H9 (cell line): ENCODE measurements around the gene PRDM1. TPM values are rescaled to one million over a fixed set of nuclear protein-coding genes. Genes with fewer than 3 reads are reported as not detected.

ENCODE experiments used
- DNase-seq: peaks from one replicate; pipeline ENCODE4 v3.0.0-alpha.2; 2017
- H2AFZ ChIP-seq: one replicate; pipeline ENCODE4 v1.6.1; 2013; ENCODE audit warnings: mild to moderate bottlenecking, low read length, control low read depth, moderate library complexity
- H2AK5ac ChIP-seq: 2 replicates; pipeline ENCODE4 v1.6.1; 2013; ENCODE audit warnings: low read length, control low read depth, mixed read lengths; ENCODE audit not compliant: insufficient read length
- H2BK120ac ChIP-seq: one replicate; pipeline ENCODE4 v1.6.1; 2013; ENCODE audit warnings: low read depth, mild to moderate bottlenecking, low read length, control low read depth, inconsistent platforms; ENCODE audit not compliant: poor library complexity, severe bottlenecking
- H2BK12ac ChIP-seq: 2 replicates; pipeline ENCODE4 v1.6.1; 2013; ENCODE audit warnings: low read length, control low read depth, mixed read lengths, low read depth; ENCODE audit not compliant: insufficient read length
- H2BK15ac ChIP-seq: 2 replicates; pipeline ENCODE4 v1.6.1; 2013; ENCODE audit warnings: low read depth, low read length, control low read depth
- H2BK20ac ChIP-seq: one replicate; pipeline ENCODE4 v1.6.1; 2013; ENCODE audit warnings: low read depth, mild to moderate bottlenecking, low read length, control low read depth, inconsistent platforms; ENCODE audit not compliant: poor library complexity, severe bottlenecking
- H2BK5ac ChIP-seq: 2 replicates; pipeline ENCODE4 v1.6.1; 2013; ENCODE audit warnings: low read length, control low read depth, mixed read lengths; ENCODE audit not compliant: insufficient read length
- H3K14ac ChIP-seq: 2 replicates; pipeline ENCODE4 v1.6.1; 2013; ENCODE audit warnings: low read length, control low read depth; ENCODE audit not compliant: insufficient read depth
- H3K18ac ChIP-seq: 2 replicates; pipeline ENCODE4 v1.6.1; 2013; ENCODE audit warnings: low read depth, mild to moderate bottlenecking, mixed read lengths, low read length, control low read depth; ENCODE audit not compliant: insufficient read length
- H3K23ac ChIP-seq: 2 replicates; pipeline ENCODE4 v1.6.1; 2013; ENCODE audit warnings: low read length, control low read depth, mixed read lengths, low read depth; ENCODE audit not compliant: insufficient read length
- H3K23me2 ChIP-seq: 2 replicates; pipeline ENCODE4 v1.6.1; 2013; ENCODE audit warnings: low read depth, mild to moderate bottlenecking, mixed read lengths, low read length, control low read depth; ENCODE audit not compliant: insufficient read length, poor library complexity, severe bottlenecking
- H3K27ac ChIP-seq: 2 replicates; pipeline ENCODE4 v1.5.1; 2013; ENCODE audit warnings: low read length, control low read depth, mixed read lengths, low read depth; ENCODE audit not compliant: insufficient read length
- H3K27me3 ChIP-seq: 2 replicates; pipeline ENCODE4 v1.6.1; 2013; ENCODE audit warnings: low read length, control low read depth, inconsistent platforms; ENCODE audit not compliant: insufficient read depth
- H3K4ac ChIP-seq: 2 replicates; pipeline ENCODE4 v1.6.1; 2013; ENCODE audit warnings: low read depth, mild to moderate bottlenecking, control low read depth, inconsistent platforms, low read length, moderate library complexity
- H3K4me1 ChIP-seq: 2 replicates; pipeline ENCODE4 v1.6.1; 2013; ENCODE audit warnings: low read length, control low read depth, inconsistent platforms; ENCODE audit not compliant: insufficient read depth
- H3K4me2 ChIP-seq: 2 replicates; pipeline ENCODE4 v1.6.1; 2013; ENCODE audit warnings: low read length, control low read depth, mixed read lengths; ENCODE audit not compliant: insufficient read length, insufficient read depth
- H3K56ac ChIP-seq: 2 replicates; pipeline ENCODE4 v1.6.1; 2013; ENCODE audit warnings: low read depth, mild to moderate bottlenecking, mixed read lengths, low read length, control low read depth; ENCODE audit not compliant: insufficient read length
- H3K79me1 ChIP-seq: 2 replicates; pipeline ENCODE4 v1.6.1; 2013; ENCODE audit warnings: low read depth, mild to moderate bottlenecking, moderate library complexity, low read length, control low read depth, inconsistent platforms; ENCODE audit not compliant: insufficient read depth, poor library complexity, severe bottlenecking
- H3K79me2 ChIP-seq: 2 replicates; pipeline ENCODE4 v1.6.1; 2013; ENCODE audit warnings: low read length, control low read depth, inconsistent platforms; ENCODE audit not compliant: insufficient read depth
- H3K9ac ChIP-seq: 2 replicates; pipeline ENCODE4 v1.6.1; 2013; ENCODE audit warnings: low read length, control low read depth, mixed read lengths; ENCODE audit not compliant: insufficient read length; ENCODE audit errors: extremely low read depth
- H3K9me3 ChIP-seq: one replicate; pipeline ENCODE4 v1.6.1; 2013; ENCODE audit warnings: low read depth, low read length, inconsistent platforms; ENCODE audit not compliant: control insufficient read depth
- H3T11ph ChIP-seq: one replicate; pipeline ENCODE4 v1.6.1; 2013; ENCODE audit warnings: mild to moderate bottlenecking, low read length, control low read depth, inconsistent platforms
- H4K20me1 ChIP-seq: one replicate; pipeline ENCODE4 v1.6.1; 2013; ENCODE audit not compliant: control insufficient read depth, insufficient read length, insufficient read depth
- H4K5ac ChIP-seq: 2 replicates; pipeline ENCODE4 v1.6.1; 2013; ENCODE audit warnings: low read depth, mild to moderate bottlenecking, mixed read lengths, low read length, control low read depth; ENCODE audit not compliant: insufficient read length
- H4K8ac ChIP-seq: replicated peaks from 2 replicates; pipeline ENCODE4 v1.6.1; 2013; ENCODE audit warnings: low read length, control low read depth, mixed read lengths, low read depth; ENCODE audit not compliant: insufficient read length
- H4K91ac ChIP-seq: 2 replicates; pipeline ENCODE4 v1.6.1; 2013; ENCODE audit warnings: low read depth, mild to moderate bottlenecking, moderate library complexity, mixed read lengths, low read length, control low read depth; ENCODE audit not compliant: insufficient read length
- H3K27ac Mint-ChIP-seq, 3 experiments: 2 replicates in 2 of 3; 3 replicates in 1 of 3; pipeline ENCODE4 v1.8.0; 2020 to 2021; ENCODE audit warnings: mixed read lengths in 3 of 3, mild to moderate bottlenecking in 1 of 3, moderate library complexity in 1 of 3
- H3K27me3 Mint-ChIP-seq: 2 replicates; pipeline ENCODE4 v1.8.0; 2021; ENCODE audit warnings: low read depth, mild to moderate bottlenecking, moderate library complexity, mixed read lengths
- H3K36me3 Mint-ChIP-seq, 3 experiments: 2 replicates in 2 of 3; 3 replicates in 1 of 3; pipeline ENCODE4 v1.8.0; 2020 to 2021; ENCODE audit warnings: low read depth in 3 of 3, mixed read lengths in 3 of 3; ENCODE audit not compliant: insufficient read depth in 1 of 3
- H3K4me1 Mint-ChIP-seq, 2 experiments: 2 replicates each; pipeline ENCODE4 v1.8.0; 2020; ENCODE audit warnings: mixed read lengths in 2 of 2
- H3K4me3 Mint-ChIP-seq, 2 experiments: 2 replicates in 1 of 2; 3 replicates in 1 of 2; pipeline ENCODE4 v1.8.0; 2020 to 2021; ENCODE audit warnings: mild to moderate bottlenecking in 2 of 2, mixed read lengths in 2 of 2, moderate library complexity in 1 of 2
- H3K9me3 Mint-ChIP-seq, 2 experiments: 2 replicates in 1 of 2; 3 replicates in 1 of 2; pipeline ENCODE4 v1.8.0; 2020; ENCODE audit warnings: mild to moderate bottlenecking in 2 of 2, mixed read lengths in 2 of 2, moderate library complexity in 1 of 2
- WGBS: extraction: QIAGEN DNeasy Blood & Tissue Kit; methylation state at CpG from one replicate; pipeline ENCODE4 v1.1.7; 2013; ENCODE audit warnings: missing lambda C conversion rate, low lambda C conversion rate, mixed read lengths; ENCODE audit not compliant: insufficient read length; ENCODE audit errors: extremely low coverage; 5-methylcytosine and 5-hydroxymethylcytosine counted together
- total RNA-seq: library from RNA; stranded (reverse); gene quantifications from 2 replicates; pipeline ENCODE4 v1.2.1, GENCODE V29; 2021
- TF ChIP-seq, protein P1 (sequence below): fragments of 200-600 bp; sonication (generic); conservative IDR thresholded peaks from 3 replicates; pipeline ENCODE4 v1.8.0; 2021; ENCODE audit warnings: antibody characterized with exemption, mild to moderate bottlenecking

PRDM1 gene
- total RNA-seq, 1 experiment from 2014 or later, result 2.9 TPM

DNA sequence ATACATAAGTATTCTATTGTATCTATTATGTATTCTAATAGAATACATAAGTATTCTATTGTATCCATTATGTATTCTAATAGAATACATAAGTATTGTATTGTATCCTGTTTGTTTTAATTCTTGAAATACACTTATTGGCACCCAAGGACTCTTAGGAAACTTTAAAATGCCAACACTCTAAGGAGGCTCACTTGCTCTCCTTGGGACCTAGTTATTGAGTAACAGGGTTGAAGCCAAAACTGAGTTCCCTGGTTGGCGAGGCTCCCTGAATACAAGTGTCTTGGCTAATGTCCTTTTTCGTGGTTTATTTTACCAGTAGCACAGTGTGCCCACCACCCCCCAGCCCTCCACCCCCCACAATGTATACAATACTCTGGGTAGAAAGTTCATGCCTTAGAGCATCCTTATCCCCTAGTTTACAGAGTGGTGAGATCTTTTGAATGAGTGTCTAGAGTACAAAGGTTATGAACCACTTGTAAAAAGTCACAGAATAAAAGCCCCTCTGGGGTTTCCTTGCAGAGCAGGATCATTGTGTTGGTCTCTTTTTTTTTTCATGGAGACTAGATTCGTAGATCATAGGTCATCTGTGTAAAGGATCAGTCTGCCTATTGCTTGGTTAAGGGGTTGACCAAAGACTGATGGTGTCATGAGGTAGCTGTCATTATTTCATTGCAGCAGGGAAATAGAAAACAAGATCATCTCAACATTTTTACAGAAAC, 32.5 kb upstream of the PRDM1 start:
- Histone ChIP-seq H3K79me2 (no peaks in the 10 kb centered on the region), H3K56ac (no peak overlapping the region), H3K27me3 (no peaks in the 10 kb centered on the region; the same call in 1 of the 2 replicates), H2BK20ac (no peak overlapping the region), H3K79me1 (no peaks in the 10 kb centered on the region), H3K18ac (no peak overlapping the region), H3K14ac (no peak overlapping the region), H4K8ac (no peak overlapping the region), H3K4me2 (no peak overlapping the region), H4K5ac (no peak overlapping the region), H3K9me3 (no peaks in the 10 kb centered on the region), H3K9ac (no peak overlapping the region), H2BK120ac (no peak overlapping the region), H2BK12ac (no peak overlapping the region), H3K27ac (no peak overlapping the region), H4K91ac (no peak overlapping the region), H3K23ac (no peak overlapping the region), H2BK15ac (no peak overlapping the region), H2AK5ac (no peak overlapping the region), H3K4ac (no peak overlapping the region), H2BK5ac (no peak overlapping the region), H3T11ph (no peak overlapping the region), H3K4me1 (peaks cover 5% of the 10 kb centered on the region), H4K20me1 (no peaks in the 10 kb centered on the region), H3K23me2 (no peaks in the 10 kb centered on the region), H2AFZ (no peak overlapping the region)
- no CpG with 5 or more reads among the region's 3 CpGs for WGBS
- Mint-ChIP-seq H3K9me3 (no peaks in the 10 kb centered on the region), H3K36me3 (no peaks in the 10 kb centered on the region), H3K27me3 (peaks cover 22% of the 10 kb centered on the region), H3K27ac (no peak overlapping the region), H3K4me1 (peaks cover 25 to 30% of the 10 kb centered on the region in 2 experiments), H3K4me3 (no peak overlapping the region)
- DNase-seq, result no peak
- TF ChIP-seq, protein P1, sequence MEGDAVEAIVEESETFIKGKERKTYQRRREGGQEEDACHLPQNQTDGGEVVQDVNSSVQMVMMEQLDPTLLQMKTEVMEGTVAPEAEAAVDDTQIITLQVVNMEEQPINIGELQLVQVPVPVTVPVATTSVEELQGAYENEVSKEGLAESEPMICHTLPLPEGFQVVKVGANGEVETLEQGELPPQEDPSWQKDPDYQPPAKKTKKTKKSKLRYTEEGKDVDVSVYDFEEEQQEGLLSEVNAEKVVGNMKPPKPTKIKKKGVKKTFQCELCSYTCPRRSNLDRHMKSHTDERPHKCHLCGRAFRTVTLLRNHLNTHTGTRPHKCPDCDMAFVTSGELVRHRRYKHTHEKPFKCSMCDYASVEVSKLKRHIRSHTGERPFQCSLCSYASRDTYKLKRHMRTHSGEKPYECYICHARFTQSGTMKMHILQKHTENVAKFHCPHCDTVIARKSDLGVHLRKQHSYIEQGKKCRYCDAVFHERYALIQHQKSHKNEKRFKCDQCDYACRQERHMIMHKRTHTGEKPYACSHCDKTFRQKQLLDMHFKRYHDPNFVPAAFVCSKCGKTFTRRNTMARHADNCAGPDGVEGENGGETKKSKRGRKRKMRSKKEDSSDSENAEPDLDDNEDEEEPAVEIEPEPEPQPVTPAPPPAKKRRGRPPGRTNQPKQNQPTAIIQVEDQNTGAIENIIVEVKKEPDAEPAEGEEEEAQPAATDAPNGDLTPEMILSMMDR, result no peak
